Ishikawa (cell line): ENCODE measurements around the gene PARD3.

Experiments
- CEBPB ChIP-seq: IDR thresholded peaks from 2 replicates; pipeline ENCODE4 v1.6.1; 2012
- CREB1 ChIP-seq: IDR thresholded peaks from 2 replicates; pipeline ENCODE4 v1.6.1; 2012; ENCODE audit warnings: low read depth
- EGR1 ChIP-seq: IDR thresholded peaks from 2 replicates; pipeline ENCODE4 v1.6.1; 2012
- EP300 ChIP-seq: IDR thresholded peaks from 2 replicates; pipeline ENCODE4 v1.6.1; 2012; ENCODE audit warnings: borderline replicate concordance
- FOXM1 ChIP-seq: IDR thresholded peaks from 2 replicates; pipeline ENCODE4 v1.6.1; 2012; ENCODE audit warnings: low read depth, borderline replicate concordance
- MAX ChIP-seq: IDR thresholded peaks from 2 replicates; pipeline ENCODE4 v1.6.1; 2012
- NFIC ChIP-seq: IDR thresholded peaks from 2 replicates; pipeline ENCODE4 v1.6.1; 2012
- RAD21 ChIP-seq: IDR thresholded peaks from 2 replicates; pipeline ENCODE4 v1.6.1; 2012; ENCODE audit warnings: low read depth
- REST ChIP-seq: IDR thresholded peaks from 2 replicates; pipeline ENCODE4 v1.6.1; 2012; ENCODE audit warnings: low read depth, mild to moderate bottlenecking
- TAF1 ChIP-seq: IDR thresholded peaks from 2 replicates; pipeline ENCODE4 v1.6.1; 2012; ENCODE audit warnings: low read depth, mild to moderate bottlenecking
- TEAD4 ChIP-seq: IDR thresholded peaks from 2 replicates; pipeline ENCODE4 v1.6.1; 2012
- USF1 ChIP-seq: IDR thresholded peaks from 2 replicates; pipeline ENCODE4 v1.6.1; 2012
- YY1 ChIP-seq: IDR thresholded peaks from 2 replicates; pipeline ENCODE4 v1.6.1; 2012; ENCODE audit warnings: low read depth

GRCh38 chr10:34193931-34194626, 621.0 kb downstream of the PARD3 start:
- TF ChIP-seq MAX (no peak), YY1 (no peak), RAD21 (no peak), EGR1 (no peak), EP300 (no peak), REST (no peak), CREB1 (no peak), TEAD4 (no peak), USF1 (no peak), FOXM1 (no peak), NFIC (no peak), CEBPB (no peak), TAF1 (no peak)
